Esophagus muscularis mucosa (tissue), 3 donors: Measurements from ENCODE around the gene ZNF521.

Experiments used
- POLR2A ChIP-seq: fragments of 450-650 bp; IDR thresholded peaks from one replicate; pipeline ENCODE4 v1.6.1; 2017; ENCODE audit warnings: antibody characterized with exemption, moderate library complexity, mild to moderate bottlenecking, low read depth
- POLR2AphosphoS5 ChIP-seq, 2 donors: sonication (generic); formaldehyde crosslinking; IDR thresholded peaks; one replicate each; pipeline ENCODE4 v1.6.1; 2017; ENCODE audit warnings: antibody characterized with exemption in 2 of 2
- TF ChIP-seq, protein P1 (sequence below), 3 experiments: fragments of 200-600 bp in 2 of 3; fragments of 450-650 bp in 1 of 3; sonication (generic) in 2 of 3; IDR thresholded peaks; one replicate each; pipeline ENCODE4 v1.5.1; 2017 to 2019; ENCODE audit warnings: antibody characterized with exemption in 3 of 3, mild to moderate bottlenecking in 2 of 3, moderate library complexity in 1 of 3

DNA sequence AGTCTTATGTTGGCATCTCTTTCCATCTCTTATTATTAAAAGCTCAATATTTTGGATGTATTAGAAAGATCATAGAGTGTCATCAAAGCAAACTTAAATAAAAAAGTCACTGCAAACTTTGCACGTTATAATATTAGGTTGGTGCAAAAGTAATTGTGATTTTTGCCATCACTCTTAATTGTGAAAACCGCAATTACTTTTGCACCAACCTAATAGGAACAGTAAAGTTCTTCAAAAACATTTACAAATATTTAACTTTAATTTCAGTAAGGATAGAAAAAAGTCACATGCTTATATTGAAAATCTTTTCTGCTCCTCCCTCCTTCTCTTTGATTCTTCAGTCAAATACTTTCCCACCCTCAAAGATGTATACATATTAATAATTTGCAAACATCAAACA is 51.5 kb downstream of the ZNF521 start:
- TF ChIP-seq POLR2AphosphoS5 (IDR thresholded peaks at IDR 0.05) (no peak), POLR2A (no peak)
- TF ChIP-seq, protein P1, sequence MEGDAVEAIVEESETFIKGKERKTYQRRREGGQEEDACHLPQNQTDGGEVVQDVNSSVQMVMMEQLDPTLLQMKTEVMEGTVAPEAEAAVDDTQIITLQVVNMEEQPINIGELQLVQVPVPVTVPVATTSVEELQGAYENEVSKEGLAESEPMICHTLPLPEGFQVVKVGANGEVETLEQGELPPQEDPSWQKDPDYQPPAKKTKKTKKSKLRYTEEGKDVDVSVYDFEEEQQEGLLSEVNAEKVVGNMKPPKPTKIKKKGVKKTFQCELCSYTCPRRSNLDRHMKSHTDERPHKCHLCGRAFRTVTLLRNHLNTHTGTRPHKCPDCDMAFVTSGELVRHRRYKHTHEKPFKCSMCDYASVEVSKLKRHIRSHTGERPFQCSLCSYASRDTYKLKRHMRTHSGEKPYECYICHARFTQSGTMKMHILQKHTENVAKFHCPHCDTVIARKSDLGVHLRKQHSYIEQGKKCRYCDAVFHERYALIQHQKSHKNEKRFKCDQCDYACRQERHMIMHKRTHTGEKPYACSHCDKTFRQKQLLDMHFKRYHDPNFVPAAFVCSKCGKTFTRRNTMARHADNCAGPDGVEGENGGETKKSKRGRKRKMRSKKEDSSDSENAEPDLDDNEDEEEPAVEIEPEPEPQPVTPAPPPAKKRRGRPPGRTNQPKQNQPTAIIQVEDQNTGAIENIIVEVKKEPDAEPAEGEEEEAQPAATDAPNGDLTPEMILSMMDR (IDR thresholded peaks at IDR 0.05), result no peak
